Gastrocnemius medialis (tissue), 4 donors: ENCODE data around the gene DSG3. TPM values are rescaled to one million over a fixed set of nuclear protein-coding genes. Genes with fewer than 3 reads are reported as not detected.
A peak's percentile ranks its signal among the peaks of the same experiment; 100 is the strongest.
"Not testable (repeated sequence)": the region's sequence is repeated elsewhere in the genome, so short reads cannot be mapped to it uniquely, and the experiment has no call there.

Source experiments
- ATAC-seq, 2 donors: fragments of 150-250 bp; one replicate each; pipeline ENCODE4 v1.9.1; 2016
- DNase-seq, 2 donors: peaks; one replicate each; pipeline ENCODE4 v3.0.0-alpha.2; 2019
- H3K27ac ChIP-seq, 4 donors: fragments of 200-600 bp; sonication (generic); 1 replicate in 1 of 4; 2 replicates in 3 of 4; pipeline ENCODE4 v1.5.1; 2016 to 2018; ENCODE audit warnings: mild to moderate bottlenecking in 2 of 4, moderate library complexity in 1 of 4
- H3K27me3 ChIP-seq, 3 donors: fragments of 200-600 bp; sonication (generic) in 2 of 3; 1 replicate in 1 of 3; 2 replicates in 2 of 3; pipeline versions ENCODE4 v1.5.1 to v1.6.0; 2016 to 2019; ENCODE audit warnings: mild to moderate bottlenecking in 1 of 3, moderate library complexity in 1 of 3
- H3K36me3 ChIP-seq, 2 donors: fragments of 200-600 bp; sonication (generic) in 1 of 2; one replicate each; pipeline ENCODE4 v1.5.1; 2017 to 2018
- H3K4me1 ChIP-seq, 2 donors: fragments of 200-600 bp; sonication (generic) in 1 of 2; one replicate each; pipeline ENCODE4 v1.5.1; 2016 to 2017; ENCODE audit warnings: mild to moderate bottlenecking in 2 of 2
- H3K4me3 ChIP-seq, 4 donors: fragments of 200-600 bp; sonication (generic) in 3 of 4; 1 replicate in 1 of 4; 2 replicates in 3 of 4; pipeline ENCODE4 v1.5.1; 2016 to 2019; ENCODE audit warnings: mild to moderate bottlenecking in 2 of 4
- H3K9me3 ChIP-seq, 3 donors: fragments of 200-600 bp; sonication (generic) in 2 of 3; 1 replicate in 1 of 3; 2 replicates in 2 of 3; pipeline ENCODE4 v1.5.1; 2016 to 2019
- CTCF ChIP-seq, 5 experiments: fragments of 450-650 bp in 3 of 5; fragments of 200-600 bp in 2 of 5; sonication (generic) in 2 of 5; IDR thresholded peaks in 4 of 5; conservative IDR thresholded peaks in 1 of 5; 1 replicate in 4 of 5; 2 replicates in 1 of 5; pipeline ENCODE4 v1.5.1; 2016 to 2019; ENCODE audit warnings: antibody characterized with exemption in 5 of 5, mild to moderate bottlenecking in 3 of 5, moderate library complexity in 3 of 5
- POLR2A ChIP-seq, 2 donors: fragments of 450-650 bp; IDR thresholded peaks; one replicate each; pipeline ENCODE4 v1.6.1; 2017; ENCODE audit warnings: antibody characterized with exemption in 2 of 2, mild to moderate bottlenecking in 2 of 2, moderate library complexity in 2 of 2
- in situ Hi-C, 4 donors: fragments of 200-750 bp; cut with MboI; loops; one replicate each; pipeline versions ENCODE4 v1.15.0 to v1.8.0; 2017; ENCODE audit warnings: low sequenced_read_pairs in 4 of 4
- intact Hi-C: fragments of 100-400 bp; cut with DNase I; formaldehyde crosslinking; loops from one replicate; pipeline ENCODE4 v1.15.1; 2023; ENCODE audit warnings: low total_unique reads
- total RNA-seq, 4 donors: library from RNA; depleted of rRNA; stranded (reverse); fragments of >200 nt; gene quantifications; one replicate each; pipeline versions ENCODE4 v1.1.0 to v1.2.3, GENCODE V29; 2016

Gene DSG3
- total RNA-seq, 4 donors from 2014 or later = not detected

- no peak overlapping the region for H3K4me3 ChIP-seq
- H3K9me3 ChIP-seq = no peaks in the 10 kb centered on the region
- H3K27ac ChIP-seq = no peak overlapping the region
- DNase-seq (no peak), ATAC-seq (no peak)
- no peaks in the 10 kb centered on the region for H3K27me3 ChIP-seq
- intact Hi-C loops (no loop called here), in situ Hi-C loops (no loop called here)
- TF ChIP-seq CTCF (IDR thresholded peaks at IDR 0.05 in 4 of 5, conservative IDR thresholded peaks at IDR 0.05 in 1 of 5) (no peak), POLR2A (IDR thresholded peaks at IDR 0.05) (no peak)
- no peaks in the 10 kb centered on the region for H3K36me3 ChIP-seq
- no peaks in the 10 kb centered on the region for H3K4me1 ChIP-seq
These were observed 45.1 kb downstream of the DSG3 start for GRCh38 chr18:31492671-31493070.

GRCh38 chr18:31493171-31493570 is 45.6 kb downstream of the DSG3 start:
- TF ChIP-seq CTCF (IDR thresholded peaks at IDR 0.05 in 4 of 5, conservative IDR thresholded peaks at IDR 0.05 in 1 of 5) (no peak), POLR2A (IDR thresholded peaks at IDR 0.05) (no peak)

GRCh38 chr18:31493941-31494340 is 46.4 kb downstream of the DSG3 start:
- intact Hi-C loops (no loop called here), in situ Hi-C loops (no loop called here)
- TF ChIP-seq CTCF (IDR thresholded peaks at IDR 0.05 in 4 of 5, conservative IDR thresholded peaks at IDR 0.05 in 1 of 5) = no peak
- no peak for TF ChIP-seq POLR2A (IDR thresholded peaks at IDR 0.05)
- ATAC-seq (no peak), DNase-seq (no peak)
- Histone ChIP-seq H3K4me1 (peaks cover 0 to 4% of the 10 kb centered on the region in 2 donors), H3K4me3 (no peak overlapping the region), H3K27ac (no peak overlapping the region), H3K27me3 (peaks cover 0 to 9% (median 0%) of the 10 kb centered on the region in 3 donors), H3K9me3 (no peaks in the 10 kb centered on the region), H3K36me3 (no peaks in the 10 kb centered on the region)

More at GRCh38 chr18:31493171-31493570, 45.6 kb downstream of the DSG3 start:
- DNase-seq = no peak
- H3K4me3 ChIP-seq = no peak overlapping the region
- no peak overlapping the region for H3K27ac ChIP-seq
- intact Hi-C loops = no loop called here
- ATAC-seq = no peak
- peaks cover 0 to 1% (median 0%) of the 10 kb centered on the region in 3 donors for H3K27me3 ChIP-seq
- in situ Hi-C loops = no loop called here
- no peaks in the 10 kb centered on the region for H3K9me3 ChIP-seq
- no peaks in the 10 kb centered on the region for H3K36me3 ChIP-seq
- no peaks in the 10 kb centered on the region for H3K4me1 ChIP-seq

- intact Hi-C loops, H3K4me1 ChIP-seq, in situ Hi-C loops, DNase-seq, H3K36me3 ChIP-seq, ATAC-seq, H3K27ac ChIP-seq, H3K9me3 ChIP-seq, H3K4me3 ChIP-seq: not testable (repeated sequence)
- peaks cover 0 to 11% (median 0%) of the 10 kb centered on the region in 3 donors for H3K27me3 ChIP-seq
These were observed 47.2 kb downstream of the DSG3 start for GRCh38 chr18:31494705-31495244.

- Histone ChIP-seq H3K4me3 (peak overlapping the region; percentile 48 to 65 (median 58)), H3K27me3 (peaks cover 0 to 11% (median 0%) of the 10 kb centered on the region in 3 donors), H3K9me3 (no peaks in the 10 kb centered on the region), H3K36me3 (no peaks in the 10 kb centered on the region), H3K4me1 (peaks cover 0 to 4% of the 10 kb centered on the region in 2 donors), H3K27ac (no peak overlapping the region)
- no peak for TF ChIP-seq CTCF (IDR thresholded peaks at IDR 0.05 in 4 of 5, conservative IDR thresholded peaks at IDR 0.05 in 1 of 5)
- TF ChIP-seq POLR2A (IDR thresholded peaks at IDR 0.05) = no peak
- ATAC-seq = no peak
- DNase-seq = no peak
- in situ Hi-C loops = no loop called here
- intact Hi-C loops = no loop called here
These were observed 49.9 kb downstream of the DSG3 start for GRCh38 chr18:31497404-31497835.
